Measurements from ENCODE around the gene ERP27.

DNA sequence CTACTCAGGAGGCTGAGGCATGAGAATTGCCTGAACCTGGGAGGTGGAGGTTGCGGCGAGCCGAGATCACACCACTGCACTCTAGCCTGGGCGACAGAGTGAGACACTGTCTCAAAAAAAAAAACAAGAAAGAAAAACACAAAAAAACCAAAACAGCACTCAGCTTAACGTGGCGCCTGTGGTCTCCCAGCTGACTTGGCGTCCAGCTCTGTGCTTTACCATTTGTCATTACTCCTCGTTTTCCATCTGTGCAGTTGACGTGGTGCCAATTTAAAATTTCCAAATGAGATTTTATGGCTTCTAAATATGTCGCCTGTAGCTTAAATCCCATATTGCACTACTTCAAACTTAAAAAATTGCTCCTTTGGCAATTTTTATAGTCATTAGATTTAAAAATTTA is 54.7 kb downstream of the ERP27 start:
- TF ChIP-seq, protein P1, sequence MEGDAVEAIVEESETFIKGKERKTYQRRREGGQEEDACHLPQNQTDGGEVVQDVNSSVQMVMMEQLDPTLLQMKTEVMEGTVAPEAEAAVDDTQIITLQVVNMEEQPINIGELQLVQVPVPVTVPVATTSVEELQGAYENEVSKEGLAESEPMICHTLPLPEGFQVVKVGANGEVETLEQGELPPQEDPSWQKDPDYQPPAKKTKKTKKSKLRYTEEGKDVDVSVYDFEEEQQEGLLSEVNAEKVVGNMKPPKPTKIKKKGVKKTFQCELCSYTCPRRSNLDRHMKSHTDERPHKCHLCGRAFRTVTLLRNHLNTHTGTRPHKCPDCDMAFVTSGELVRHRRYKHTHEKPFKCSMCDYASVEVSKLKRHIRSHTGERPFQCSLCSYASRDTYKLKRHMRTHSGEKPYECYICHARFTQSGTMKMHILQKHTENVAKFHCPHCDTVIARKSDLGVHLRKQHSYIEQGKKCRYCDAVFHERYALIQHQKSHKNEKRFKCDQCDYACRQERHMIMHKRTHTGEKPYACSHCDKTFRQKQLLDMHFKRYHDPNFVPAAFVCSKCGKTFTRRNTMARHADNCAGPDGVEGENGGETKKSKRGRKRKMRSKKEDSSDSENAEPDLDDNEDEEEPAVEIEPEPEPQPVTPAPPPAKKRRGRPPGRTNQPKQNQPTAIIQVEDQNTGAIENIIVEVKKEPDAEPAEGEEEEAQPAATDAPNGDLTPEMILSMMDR (IDR thresholded peaks at IDR 0.05; ENCODE audit: low read length): no peak
- no peak for TF ChIP-seq EZH2 (IDR thresholded peaks at IDR 0.05; ENCODE audit: borderline replicate concordance, low read length)

All from OCI-LY1 (cell line).